Measurements from ENCODE around the gene CEBPE. TPM values are rescaled to one million over a fixed set of nuclear protein-coding genes. Genes with fewer than 3 reads are reported as not detected.

Gene CEBPE
- total and polyA plus RNA-seq, 2 experiments from 2014 or later = not detected

DNA sequence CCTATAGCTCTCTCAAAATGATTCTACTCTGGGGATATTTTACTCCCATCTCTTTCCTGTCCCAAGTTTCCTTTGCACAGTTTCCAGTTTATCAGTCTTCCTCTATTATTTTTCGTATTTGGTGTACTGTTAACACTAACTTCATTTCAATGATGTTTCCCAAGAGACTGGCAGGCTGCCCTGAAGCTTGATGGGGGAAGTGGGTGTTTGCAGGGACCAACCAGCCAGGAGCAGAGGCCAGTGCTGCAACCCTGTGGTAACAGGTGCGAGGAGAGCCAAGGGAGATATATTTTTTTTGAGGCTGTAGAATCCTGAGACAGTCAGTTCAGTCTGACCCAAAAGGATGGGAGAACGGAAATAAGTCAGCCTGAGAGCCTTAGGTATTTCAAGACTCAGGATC is 11.8 kb upstream of the CEBPE start:
- no peak overlapping the region for H3K4me3 ChIP-seq
- no peaks in the 10 kb centered on the region for H3K36me3 ChIP-seq
- TF ChIP-seq, protein P1, sequence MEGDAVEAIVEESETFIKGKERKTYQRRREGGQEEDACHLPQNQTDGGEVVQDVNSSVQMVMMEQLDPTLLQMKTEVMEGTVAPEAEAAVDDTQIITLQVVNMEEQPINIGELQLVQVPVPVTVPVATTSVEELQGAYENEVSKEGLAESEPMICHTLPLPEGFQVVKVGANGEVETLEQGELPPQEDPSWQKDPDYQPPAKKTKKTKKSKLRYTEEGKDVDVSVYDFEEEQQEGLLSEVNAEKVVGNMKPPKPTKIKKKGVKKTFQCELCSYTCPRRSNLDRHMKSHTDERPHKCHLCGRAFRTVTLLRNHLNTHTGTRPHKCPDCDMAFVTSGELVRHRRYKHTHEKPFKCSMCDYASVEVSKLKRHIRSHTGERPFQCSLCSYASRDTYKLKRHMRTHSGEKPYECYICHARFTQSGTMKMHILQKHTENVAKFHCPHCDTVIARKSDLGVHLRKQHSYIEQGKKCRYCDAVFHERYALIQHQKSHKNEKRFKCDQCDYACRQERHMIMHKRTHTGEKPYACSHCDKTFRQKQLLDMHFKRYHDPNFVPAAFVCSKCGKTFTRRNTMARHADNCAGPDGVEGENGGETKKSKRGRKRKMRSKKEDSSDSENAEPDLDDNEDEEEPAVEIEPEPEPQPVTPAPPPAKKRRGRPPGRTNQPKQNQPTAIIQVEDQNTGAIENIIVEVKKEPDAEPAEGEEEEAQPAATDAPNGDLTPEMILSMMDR (IDR thresholded peaks at IDR 0.05; ENCODE audit: low read depth, low read length) = no peak

DNA sequence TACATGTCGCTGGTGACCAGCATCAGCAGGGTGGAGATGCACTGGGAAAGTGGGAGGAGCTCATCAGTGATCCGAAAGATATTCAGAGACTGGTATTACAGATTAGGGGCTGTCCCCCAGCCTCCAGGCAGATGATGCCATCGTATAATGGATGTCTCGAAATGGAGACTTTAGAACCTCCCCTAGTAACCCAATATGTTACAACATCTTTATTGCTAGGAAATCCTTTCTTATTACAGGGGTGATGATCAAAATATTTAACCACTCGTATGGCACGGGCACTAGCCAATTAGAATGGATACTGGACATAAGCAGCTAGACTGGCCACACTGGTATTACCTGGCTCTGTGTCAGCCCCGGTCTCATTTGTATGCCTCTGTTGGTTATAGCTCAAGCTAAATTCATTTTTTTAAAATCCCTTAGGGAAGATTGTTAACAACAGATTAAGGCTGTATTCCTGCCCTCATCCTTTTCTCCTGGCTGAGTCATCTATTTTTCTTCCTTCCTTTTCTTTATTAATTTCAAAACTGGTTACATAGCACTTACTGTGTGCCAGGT is 10.8 kb upstream of the CEBPE start:
- no peak for DNase-seq (ENCODE audit: low read depth in 1 of 2, low spot score in 1 of 2)
- no peaks in the 10 kb centered on the region for H3K36me3 ChIP-seq
- no peak overlapping the region for H3K27ac ChIP-seq
- H3K4me1 ChIP-seq (ENCODE audit: low read depth) = no peaks in the 10 kb centered on the region
- H3K27me3 ChIP-seq = no peaks in the 10 kb centered on the region
- H3K4me3 ChIP-seq = no peak overlapping the region
- TF ChIP-seq, protein P1 (IDR thresholded peaks at IDR 0.05; ENCODE audit: low read depth, low read length) = no peak
- no peaks in the 10 kb centered on the region for H3K9me3 ChIP-seq (ENCODE audit: low read depth)

More for the DNA sequence above, 11.8 kb upstream of the CEBPE start:
- no peaks in the 10 kb centered on the region for H3K4me1 ChIP-seq (ENCODE audit: low read depth)
- DNase-seq (ENCODE audit: low read depth in 1 of 2, low spot score in 1 of 2) = peak in 1 of 2 donors; percentile 65
- no peaks in the 10 kb centered on the region for H3K9me3 ChIP-seq (ENCODE audit: low read depth)
- H3K27me3 ChIP-seq = no peaks in the 10 kb centered on the region
- H3K27ac ChIP-seq = no peak overlapping the region

DNA sequence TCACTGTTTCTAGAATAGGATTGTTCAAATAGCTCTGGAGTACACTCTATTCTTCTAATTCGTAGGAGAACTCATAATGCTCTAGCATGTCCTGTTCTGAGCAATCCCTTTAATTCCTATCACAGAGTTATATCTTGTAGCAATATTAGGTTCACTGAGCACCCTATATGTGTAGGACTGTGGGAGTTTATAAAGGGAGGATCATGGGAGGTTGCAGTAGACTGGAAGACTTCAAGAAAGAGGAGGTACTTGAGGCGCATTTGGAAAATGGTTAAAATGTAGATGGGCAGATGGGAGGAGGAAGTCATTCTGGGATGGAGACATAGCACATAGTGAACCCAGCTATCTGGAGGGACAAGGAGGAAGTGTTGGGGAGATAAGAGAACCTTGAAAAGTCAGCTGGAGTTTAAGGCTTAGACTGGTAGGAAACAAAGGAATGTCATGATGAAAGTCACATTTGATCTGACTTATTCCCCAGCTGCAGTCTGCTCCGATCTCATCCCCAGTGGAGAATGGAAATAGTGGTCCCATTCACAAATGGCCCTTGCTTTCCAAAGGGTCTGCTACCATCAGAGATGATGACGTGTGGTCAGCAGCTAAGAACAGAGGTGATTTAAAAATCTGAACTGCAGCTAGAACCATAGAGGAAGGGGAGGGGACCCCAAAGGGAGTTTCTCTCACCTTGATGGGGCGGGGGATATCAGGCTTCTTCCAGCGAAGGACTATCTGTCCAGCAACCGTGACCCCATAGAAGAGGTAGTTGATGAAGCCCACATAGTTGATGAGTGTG is 10.1 kb upstream of the CEBPE start:
- Histone ChIP-seq H3K27ac (no peak overlapping the region), H3K4me1 (ENCODE audit: low read depth) (no peaks in the 10 kb centered on the region), H3K36me3 (no peaks in the 10 kb centered on the region), H3K9me3 (ENCODE audit: low read depth) (no peaks in the 10 kb centered on the region), H3K27me3 (no peaks in the 10 kb centered on the region), H3K4me3 (no peak overlapping the region)
- TF ChIP-seq, protein P1 (IDR thresholded peaks at IDR 0.05; ENCODE audit: low read depth, low read length) = no peak
- DNase-seq (ENCODE audit: low read depth in 1 of 2, low spot score in 1 of 2) = no peak

DNA sequence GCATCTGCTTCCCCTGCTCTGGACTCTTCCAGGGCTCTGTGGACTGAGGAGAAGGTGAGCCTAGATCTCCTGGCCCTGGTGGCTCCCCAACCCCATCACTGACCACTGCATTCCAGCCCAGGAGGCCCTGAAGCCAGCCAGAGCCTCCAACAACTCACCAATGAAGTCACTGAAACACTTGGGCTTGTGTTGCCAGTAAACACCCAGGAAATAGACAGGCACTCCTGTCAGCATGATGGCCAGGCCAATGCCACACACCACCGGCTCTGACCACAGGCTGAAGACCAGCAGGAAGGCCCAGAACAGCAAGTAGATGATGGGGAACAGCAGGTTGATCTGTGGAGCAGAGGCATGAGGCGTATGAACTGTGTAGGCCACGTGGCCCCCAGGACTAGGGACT is 8.8 kb upstream of the CEBPE start:
- TF ChIP-seq, protein P1 (IDR thresholded peaks at IDR 0.05; ENCODE audit: low read depth, low read length) = no peak
- H3K27ac ChIP-seq = no peak overlapping the region
- H3K4me3 ChIP-seq = no peak overlapping the region
- no peaks in the 10 kb centered on the region for H3K4me1 ChIP-seq (ENCODE audit: low read depth)
- no peaks in the 10 kb centered on the region for H3K36me3 ChIP-seq
- H3K27me3 ChIP-seq = no peaks in the 10 kb centered on the region
- DNase-seq (ENCODE audit: low read depth in 1 of 2, low spot score in 1 of 2) = no peak
- no peaks in the 10 kb centered on the region for H3K9me3 ChIP-seq (ENCODE audit: low read depth)

DNA sequence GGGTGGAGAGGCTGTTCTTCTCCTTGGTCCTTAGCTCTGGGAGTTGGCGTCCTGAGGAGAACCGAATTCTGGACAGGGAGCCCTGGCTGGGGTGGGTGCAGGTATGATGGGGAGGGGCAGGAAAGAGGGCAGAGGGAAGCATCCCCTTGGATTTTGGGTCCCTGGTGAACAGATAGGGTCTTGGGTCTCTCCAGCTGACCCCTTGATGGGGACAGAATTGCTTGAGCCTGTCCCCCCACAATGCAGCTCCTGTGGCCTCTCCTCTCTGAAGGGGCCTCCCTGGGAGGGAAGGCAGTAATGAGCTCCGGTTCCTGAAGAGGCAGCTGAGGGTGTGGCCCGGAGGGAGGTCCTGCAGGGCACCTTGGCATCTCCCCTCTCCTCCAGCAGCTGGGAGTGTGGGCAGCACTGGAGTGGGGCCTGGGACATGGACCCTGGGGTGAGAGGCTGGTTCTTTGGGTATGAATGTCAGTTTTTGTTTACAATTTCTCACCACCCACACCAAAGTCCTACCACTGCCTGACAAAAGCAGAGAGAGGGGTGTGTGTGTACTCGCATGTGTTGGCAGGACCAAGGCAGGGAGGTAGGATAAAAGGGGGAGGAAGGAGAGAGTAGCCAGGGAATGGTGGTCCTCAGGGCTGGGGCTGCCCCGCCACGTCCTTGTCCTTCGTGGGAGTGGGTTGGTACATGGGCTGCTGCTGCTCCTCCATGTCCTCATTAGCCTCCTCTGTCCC is 7.7 kb upstream of the CEBPE start:
- H3K9me3 ChIP-seq (ENCODE audit: low read depth) = no peaks in the 10 kb centered on the region
- no peak for DNase-seq (ENCODE audit: low read depth in 1 of 2, low spot score in 1 of 2)
- TF ChIP-seq, protein P1 (IDR thresholded peaks at IDR 0.05; ENCODE audit: low read depth, low read length) = no peak
- no peaks in the 10 kb centered on the region for H3K27me3 ChIP-seq
- no peak overlapping the region for H3K27ac ChIP-seq
- no peaks in the 10 kb centered on the region for H3K4me1 ChIP-seq (ENCODE audit: low read depth)
- no peak overlapping the region for H3K4me3 ChIP-seq
- no peaks in the 10 kb centered on the region for H3K36me3 ChIP-seq
